T-helper 2 cell treated with Interferon-gamma antibody and Interleukin-4, amounts not matched to agents 100 ng/mL and 5 ng/mL, for 36 hours (primary cell): ENCODE data around the gene MYOM1. TPM values are rescaled to one million over a fixed set of nuclear protein-coding genes. Genes with fewer than 3 reads are reported as not detected.

ENCODE experiments used
- intact Hi-C: fragments of 100-400 bp; cut with micrococcal nuclease; formaldehyde crosslinking; loops from one replicate; pipeline ENCODE4 v1.15.1; 2023
- total RNA-seq: library from RNA; stranded (reverse); gene quantifications from 2 replicates; pipeline ENCODE4 v1.2.3, GENCODE V29; 2022

Gene MYOM1
- total RNA-seq, 1 donor from 2014 or later = 1.5 TPM

- intact Hi-C loops = no loop called here
Observed at GRCh38 chr18:3250237-3251107, 30.7 kb upstream of the MYOM1 start.

DNA sequence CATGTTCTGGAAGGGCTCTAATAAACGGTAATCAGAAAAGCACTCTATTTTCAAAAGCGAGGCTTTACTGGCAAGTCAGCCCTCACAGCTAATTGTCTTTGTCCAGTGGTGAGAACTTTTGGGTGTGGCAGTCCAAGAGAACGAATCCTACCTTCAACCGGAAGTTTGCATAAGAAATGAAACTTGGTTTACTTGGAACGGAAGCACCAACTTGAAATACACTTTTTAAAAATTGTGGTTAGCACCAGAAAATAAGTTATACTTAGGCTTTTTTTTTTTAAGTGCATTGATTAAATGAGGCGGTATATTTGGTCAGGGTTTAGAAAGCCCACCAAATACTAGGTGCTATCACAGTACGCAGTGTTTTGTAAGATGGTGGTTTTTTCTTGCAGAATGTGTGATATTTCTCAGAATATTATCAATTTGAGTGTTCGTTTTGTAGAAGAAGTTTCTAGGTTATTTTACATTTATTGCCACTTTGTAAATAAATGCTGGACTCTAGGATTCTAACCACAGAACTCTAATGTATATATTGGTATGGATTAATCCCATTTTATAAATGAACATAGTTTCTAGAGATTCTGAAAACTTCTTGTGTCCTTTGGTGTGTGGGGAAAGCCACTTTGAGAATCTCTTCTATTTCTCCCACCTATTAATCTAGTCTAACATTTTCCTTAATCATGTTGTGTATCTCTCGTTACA is 29.0 kb upstream of the MYOM1 start:
- intact Hi-C loops = loop anchor here (2.0 to 5.0 kb wide), 6 partner anchors 77 to 607 kb away; partner anchors contain the start of genes EMILIN2 and SMCHD1

GRCh38 chr18:3248062-3248657 is 28.4 kb upstream of the MYOM1 start:
- intact Hi-C loops = loop anchor here (2.0 to 5.0 kb wide), 6 partner anchors 76 to 606 kb away; partner anchors contain the start of genes EMILIN2 and SMCHD1

GRCh38 chr18:3247240-3248061 is 27.7 kb upstream of the MYOM1 start, which contains the start of gene MYL12A:
TSS of gene MYL12A (plus strand) at chr18:3247801. CDS start at chr18:3253248, 5,447 bp downstream.
- intact Hi-C loops = loop anchor here (1.0 to 5.0 kb wide), 15 partner anchors 14 to 677 kb away; partner anchors contain the start of genes EMILIN2, LPIN2, METTL4 and NDC80

DNA sequence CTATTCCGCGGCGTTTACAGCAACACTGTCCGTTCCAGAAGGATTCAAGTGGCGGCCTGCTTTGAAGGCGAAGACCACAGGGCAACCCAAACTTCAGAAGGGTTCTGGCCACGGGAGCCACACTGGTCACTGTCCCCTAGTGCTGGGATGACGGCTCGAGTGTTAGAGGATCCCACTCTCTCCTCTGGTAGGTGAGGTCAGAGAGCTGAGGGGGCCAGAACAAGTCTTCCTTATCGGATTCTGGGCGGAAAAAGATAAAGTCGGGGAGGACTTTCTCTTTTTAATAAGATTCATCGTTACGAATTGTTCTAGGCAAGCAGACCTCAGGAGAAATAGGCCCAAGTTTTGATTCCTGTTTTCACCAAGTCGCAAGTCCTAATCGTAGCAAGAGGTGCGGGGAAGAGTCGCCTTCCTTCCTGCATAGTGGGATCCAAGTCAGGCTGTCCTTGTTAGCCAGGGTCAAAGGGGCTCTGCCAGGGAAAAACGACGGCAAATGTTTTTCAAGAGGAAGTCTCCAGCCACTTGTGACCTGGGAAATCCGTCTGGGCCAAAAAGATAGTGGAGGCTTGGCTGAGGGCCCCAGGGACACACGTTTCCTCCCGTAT is 27.0 kb upstream of the MYOM1 start:
- intact Hi-C loops = loop anchor here (1.0 to 5.0 kb wide), 19 partner anchors 15 to 676 kb away; partner anchors contain the start of genes EMILIN2, LPIN2, METTL4 and NDC80

GRCh38 chr18:3245853-3246634 is 26.3 kb upstream of the MYOM1 start:
- intact Hi-C loops = loop anchor here (1.0 to 5.0 kb wide), 15 partner anchors 33 to 675 kb away; partner anchors contain the start of genes EMILIN2, METTL4, NDC80 and SMCHD1

DNA sequence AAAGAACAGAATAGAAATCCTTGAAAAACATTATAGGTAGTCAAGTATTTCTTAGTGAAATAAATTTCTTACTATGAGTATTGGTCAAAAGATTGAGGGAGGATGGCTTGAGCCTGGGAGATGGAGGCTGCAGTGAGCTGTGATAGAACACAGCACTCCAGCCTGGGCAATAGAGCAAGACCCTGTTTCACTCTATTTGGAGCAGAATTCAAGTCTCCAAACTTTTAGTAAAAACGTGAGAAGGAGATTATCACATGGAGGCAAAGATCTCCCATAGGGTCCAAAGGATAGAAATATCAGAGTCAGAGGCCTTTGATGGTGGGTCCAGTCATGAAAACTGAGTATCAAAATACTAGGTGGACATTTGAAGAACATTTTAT is 25.4 kb upstream of the MYOM1 start:
- intact Hi-C loops = loop anchor here (5.0 kb wide), 5 partner anchors 73 to 603 kb away; partner anchors contain the start of genes EMILIN2 and SMCHD1

- intact Hi-C loops = no loop called here
Observed at GRCh38 chr18:3238742-3239141, 19.0 kb upstream of the MYOM1 start.

- intact Hi-C loops = no loop called here
Observed at GRCh38 chr18:3236470-3236869, 16.7 kb upstream of the MYOM1 start.

DNA sequence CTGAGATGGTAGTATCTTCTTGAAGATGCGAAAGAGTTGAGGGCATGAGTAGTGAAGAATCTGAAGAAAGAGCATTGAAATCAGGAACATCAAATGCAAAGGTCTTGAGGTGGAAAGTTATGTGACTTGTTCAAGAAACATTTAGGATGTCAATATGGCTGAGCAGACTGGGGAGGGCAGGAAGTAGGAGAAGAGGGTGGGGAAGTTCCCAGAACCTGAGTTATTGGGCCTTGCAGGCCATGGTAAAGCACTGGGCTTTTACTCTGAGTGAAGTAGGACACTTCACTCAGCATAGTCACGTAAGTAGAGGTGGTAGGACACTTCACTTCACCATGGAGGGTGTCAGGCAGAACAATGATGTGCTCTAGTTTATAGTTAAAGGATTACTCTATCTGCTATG is 16.1 kb upstream of the MYOM1 start:
- intact Hi-C loops = no loop called here

- intact Hi-C loops = no loop called here
Observed at GRCh38 chr18:3234457-3234856, 14.7 kb upstream of the MYOM1 start.

DNA sequence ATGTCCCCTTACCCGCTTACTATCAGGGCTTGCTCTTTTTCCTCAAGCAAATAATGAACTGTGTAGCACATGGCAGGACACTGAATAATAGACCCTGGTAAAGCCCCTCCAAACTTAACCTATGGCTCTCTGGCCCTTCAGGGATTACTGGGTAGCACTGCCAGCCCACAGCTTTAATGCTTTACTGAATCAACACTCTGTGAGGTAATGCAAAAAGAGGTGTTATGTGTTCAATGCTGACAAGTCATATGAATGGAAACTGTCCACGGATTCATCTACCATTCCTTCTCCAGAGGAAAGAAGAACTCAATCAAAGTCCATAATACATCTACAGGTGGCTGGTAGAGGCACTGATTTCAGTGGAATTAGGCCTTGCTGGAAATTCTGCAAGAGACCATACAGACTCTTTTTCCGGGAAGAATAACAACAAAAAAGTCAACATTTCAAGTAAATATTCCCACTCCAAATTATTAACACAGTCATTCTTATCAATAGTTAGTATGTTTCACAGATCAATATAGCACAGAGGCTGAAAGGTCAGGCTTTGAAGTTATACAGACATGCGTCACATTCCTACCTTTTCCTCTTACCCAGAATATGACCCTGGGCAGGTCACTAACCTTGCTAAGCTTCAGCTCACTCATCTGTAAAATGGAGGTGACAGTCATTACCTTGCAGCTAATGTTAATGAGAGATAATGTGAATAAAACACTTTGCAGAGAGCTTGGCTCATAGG is 13.8 kb upstream of the MYOM1 start:
- intact Hi-C loops = no loop called here

- intact Hi-C loops = no loop called here
Observed at GRCh38 chr18:3233004-3233403, 13.2 kb upstream of the MYOM1 start.

DNA sequence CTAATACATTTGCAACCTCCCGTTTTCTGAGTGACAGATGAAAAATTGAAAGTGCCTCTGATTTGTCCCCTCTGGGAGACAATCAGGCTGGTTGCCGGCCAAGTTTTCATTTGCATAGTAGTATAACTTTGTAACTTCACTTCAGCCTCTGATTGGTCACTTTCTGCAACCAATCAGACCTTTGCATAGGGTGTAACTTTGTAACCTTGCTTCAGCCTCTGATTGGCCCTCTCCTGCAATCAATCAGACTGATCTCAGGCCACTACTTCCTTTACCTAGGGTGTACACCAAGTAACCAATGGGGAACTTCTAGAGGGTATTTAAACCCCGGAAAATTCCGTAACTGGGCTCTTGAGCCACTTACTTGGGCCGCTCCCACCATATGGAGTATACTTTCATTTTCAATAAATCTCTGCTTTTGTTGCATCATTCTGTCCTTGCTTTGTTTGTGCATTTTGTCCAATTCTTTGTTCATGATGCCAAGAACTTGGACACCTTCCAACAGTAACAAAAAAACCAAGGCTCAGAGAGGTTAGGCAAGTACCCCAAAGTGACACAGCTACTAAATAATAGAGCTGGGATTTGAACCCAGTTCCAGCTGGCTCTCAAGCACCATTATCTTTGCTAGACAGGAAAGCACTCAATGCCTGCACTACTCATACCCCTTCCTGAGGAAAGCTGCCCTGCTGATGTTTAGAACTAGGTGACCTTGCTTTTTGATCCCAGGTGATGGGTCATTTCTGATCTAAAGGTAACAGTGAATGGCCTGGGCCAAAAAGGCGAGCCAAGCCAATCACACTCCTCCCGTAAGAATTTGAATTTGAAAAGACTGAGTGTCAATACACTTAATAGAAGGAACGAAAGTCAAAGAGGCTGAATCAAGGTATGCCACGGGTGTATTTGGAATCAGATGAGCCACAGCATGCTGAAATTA is 10.9 kb upstream of the MYOM1 start:
- intact Hi-C loops = no loop called here

DNA sequence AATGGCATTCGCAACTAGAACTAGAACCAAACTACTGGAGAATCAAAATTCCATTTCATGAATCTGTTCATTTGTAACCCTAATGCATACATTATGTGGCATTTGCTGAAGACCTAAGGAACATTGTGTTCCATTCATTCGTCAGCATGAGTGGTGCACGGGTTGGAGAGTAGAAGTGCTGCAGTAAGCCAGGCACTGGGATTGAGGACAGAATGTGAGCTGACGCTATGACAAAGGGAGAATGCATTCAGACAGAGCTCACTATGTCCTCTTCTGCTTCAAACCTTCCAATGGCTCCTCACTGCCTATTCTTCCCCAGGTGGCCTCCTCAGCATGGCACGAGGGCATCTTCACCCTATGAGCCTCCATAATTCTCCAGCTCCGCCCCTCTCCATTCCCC is 6.3 kb upstream of the MYOM1 start:
- intact Hi-C loops = no loop called here

GRCh38 chr18:3225588-3225987 is 5.8 kb upstream of the MYOM1 start:
- intact Hi-C loops = no loop called here

DNA sequence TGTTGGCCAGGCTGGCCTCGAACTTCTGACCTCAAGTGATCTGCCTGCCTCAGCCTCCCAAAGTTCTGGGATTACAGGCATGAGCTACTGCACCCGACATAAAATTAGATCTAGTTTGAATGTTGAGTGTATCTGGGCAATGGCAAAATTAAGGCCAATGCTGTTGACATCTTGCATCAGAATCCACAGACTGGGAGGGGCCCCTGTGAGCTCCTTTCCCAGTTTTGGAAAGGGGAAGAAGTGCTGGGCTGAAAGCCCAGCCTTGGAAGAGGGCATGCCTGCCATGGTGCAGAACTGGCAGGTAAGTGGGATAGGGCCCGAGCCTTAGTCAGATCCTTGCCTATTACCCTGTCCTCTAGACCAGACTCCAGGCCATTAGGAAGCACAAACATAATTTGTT is 4.5 kb upstream of the MYOM1 start:
- intact Hi-C loops = no loop called here

GRCh38 chr18:3223356-3223755 is 3.6 kb upstream of the MYOM1 start:
- intact Hi-C loops = no loop called here
